Measurements from ENCODE around the gene ABTB2. TPM values are rescaled to one million over a fixed set of nuclear protein-coding genes. Genes with fewer than 3 reads are reported as not detected.
A peak's percentile ranks its signal among the peaks of the same experiment; 100 is the strongest.

ABTB2 gene
- total and polyA plus RNA-seq, 12 donors = 2.5 to 19.1 (median 14.2) TPM

DNA sequence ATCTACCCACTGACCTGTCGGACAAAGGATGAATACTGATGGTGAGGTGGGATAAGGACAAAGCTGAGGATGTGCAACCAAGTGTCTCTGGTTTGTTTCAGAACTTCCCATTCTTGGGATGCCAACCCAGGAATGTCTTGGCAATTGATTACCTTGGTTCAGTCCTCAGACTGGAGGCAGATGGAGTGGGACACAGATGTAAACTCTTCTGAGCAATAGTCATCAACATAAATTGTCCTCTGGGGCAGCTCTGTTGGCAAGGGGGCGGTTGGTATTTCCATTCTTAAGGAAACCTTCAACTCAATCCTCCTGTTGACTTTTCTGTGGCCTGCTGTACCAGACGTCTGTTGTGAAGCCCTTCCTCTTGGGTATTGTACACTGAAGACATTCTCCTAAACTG lies 6.8 kb downstream of the ABTB2 start:
- intact Hi-C loops (cut with DNase I) = loop anchor here in 2 of 10 donors (5.0 to 10.0 kb wide), 2 partner anchors 34 to 86 kb away; no protein-coding TSS in a partner anchor

DNA sequence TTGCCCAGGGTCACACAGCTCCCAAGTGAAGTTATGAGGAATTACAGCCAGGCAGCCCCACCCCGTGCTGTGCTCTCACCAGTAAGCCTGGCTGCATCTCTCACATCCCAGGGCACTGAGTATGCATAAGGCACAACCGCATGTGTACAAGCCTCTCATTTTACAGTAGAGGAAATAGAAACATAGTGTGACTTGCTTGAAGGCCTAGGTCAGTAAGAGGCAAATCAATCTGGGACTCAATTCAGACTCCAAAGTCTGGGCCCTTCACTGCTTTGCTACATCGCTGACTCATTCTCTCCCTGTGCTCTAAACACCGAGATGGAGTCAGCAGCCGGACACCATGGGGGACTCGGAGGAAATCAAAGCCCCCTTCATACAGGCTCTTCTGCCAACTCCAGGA lies 7.9 kb downstream of the ABTB2 start:
- peaks cover 0 to 29% (median 17%) of the 10 kb centered on the region in 7 donors for H3K27me3 ChIP-seq
- 92 to 96% methylated on average over 6 of the region's 6 CpGs for WGBS, 2 donors
- peaks cover 30 to 61% (median 49%) of the 10 kb centered on the region in 9 donors for H3K4me1 ChIP-seq
- DNase-seq (no peak), ATAC-seq (no peak)
- TF ChIP-seq, protein P1, sequence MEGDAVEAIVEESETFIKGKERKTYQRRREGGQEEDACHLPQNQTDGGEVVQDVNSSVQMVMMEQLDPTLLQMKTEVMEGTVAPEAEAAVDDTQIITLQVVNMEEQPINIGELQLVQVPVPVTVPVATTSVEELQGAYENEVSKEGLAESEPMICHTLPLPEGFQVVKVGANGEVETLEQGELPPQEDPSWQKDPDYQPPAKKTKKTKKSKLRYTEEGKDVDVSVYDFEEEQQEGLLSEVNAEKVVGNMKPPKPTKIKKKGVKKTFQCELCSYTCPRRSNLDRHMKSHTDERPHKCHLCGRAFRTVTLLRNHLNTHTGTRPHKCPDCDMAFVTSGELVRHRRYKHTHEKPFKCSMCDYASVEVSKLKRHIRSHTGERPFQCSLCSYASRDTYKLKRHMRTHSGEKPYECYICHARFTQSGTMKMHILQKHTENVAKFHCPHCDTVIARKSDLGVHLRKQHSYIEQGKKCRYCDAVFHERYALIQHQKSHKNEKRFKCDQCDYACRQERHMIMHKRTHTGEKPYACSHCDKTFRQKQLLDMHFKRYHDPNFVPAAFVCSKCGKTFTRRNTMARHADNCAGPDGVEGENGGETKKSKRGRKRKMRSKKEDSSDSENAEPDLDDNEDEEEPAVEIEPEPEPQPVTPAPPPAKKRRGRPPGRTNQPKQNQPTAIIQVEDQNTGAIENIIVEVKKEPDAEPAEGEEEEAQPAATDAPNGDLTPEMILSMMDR (IDR thresholded peaks at IDR 0.05) = no peak
- H3K27ac ChIP-seq = no peak overlapping the region
- no peaks in the 10 kb centered on the region for H3K36me3 ChIP-seq
- no peak overlapping the region for H3K4me3 ChIP-seq
- intact Hi-C loops (cut with DNase I) = loop anchor here in 4 of 10 donors (5.0 to 10.0 kb wide), 3 partner anchors 33 to 93 kb away; no protein-coding TSS in a partner anchor
- H3K9me3 ChIP-seq = no peaks in the 10 kb centered on the region

More for the DNA sequence above, 6.8 kb downstream of the ABTB2 start:
- TF ChIP-seq, protein P1 (IDR thresholded peaks at IDR 0.05) = no peak
- Histone ChIP-seq H3K4me1 (peaks cover 24 to 61% (median 47%) of the 10 kb centered on the region in 9 donors), H3K4me3 (no peak overlapping the region), H3K27me3 (peaks cover 0 to 41% (median 27%) of the 10 kb centered on the region in 7 donors), H3K9me3 (no peaks in the 10 kb centered on the region), H3K36me3 (no peaks in the 10 kb centered on the region), H3K27ac (no peak overlapping the region)
- DNase-seq (no peak), ATAC-seq (no peak)
- 83 to 89% methylated on average over 3 of the region's 3 CpGs for WGBS, 2 donors

DNA sequence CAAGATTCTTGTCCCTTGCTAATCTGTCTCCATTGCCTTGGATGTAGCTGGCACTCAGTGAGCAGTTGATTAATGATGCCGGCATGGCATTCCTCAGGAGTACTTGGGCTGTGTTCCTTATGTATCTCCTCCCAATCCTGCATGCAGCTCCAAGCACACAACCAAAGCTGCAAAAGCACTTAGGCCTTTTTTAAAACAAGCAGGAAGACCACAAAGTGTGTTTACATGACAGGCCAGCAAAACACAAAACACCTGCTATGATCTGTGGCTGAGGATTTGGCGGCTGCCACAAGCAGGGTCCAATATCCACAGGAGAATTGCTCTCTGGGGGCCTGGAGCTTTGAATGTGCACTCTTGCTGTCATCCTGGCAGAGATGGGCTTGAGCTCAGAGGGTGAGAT lies 8.9 kb downstream of the ABTB2 start:
- ATAC-seq = no peak
- Histone ChIP-seq H3K4me3 (no peak overlapping the region), H3K36me3 (no peaks in the 10 kb centered on the region), H3K27me3 (peaks cover 0 to 23% (median 14%) of the 10 kb centered on the region in 7 donors), H3K4me1 (peaks cover 29 to 65% (median 55%) of the 10 kb centered on the region in 9 donors), H3K27ac (peak overlapping the region in 3 of 10 donors; percentile 13 to 77 (median 74)), H3K9me3 (no peaks in the 10 kb centered on the region)
- WGBS, 2 donors = 56 to 88% methylated on average over 2 of the region's 2 CpGs
- TF ChIP-seq, protein P1 (IDR thresholded peaks at IDR 0.05) = no peak
- DNase-seq = no peak
- intact Hi-C loops (cut with DNase I) = loop anchor here in 2 of 10 donors (5.0 to 10.0 kb wide), 2 partner anchors 84 to 92 kb away; no protein-coding TSS in a partner anchor

DNA sequence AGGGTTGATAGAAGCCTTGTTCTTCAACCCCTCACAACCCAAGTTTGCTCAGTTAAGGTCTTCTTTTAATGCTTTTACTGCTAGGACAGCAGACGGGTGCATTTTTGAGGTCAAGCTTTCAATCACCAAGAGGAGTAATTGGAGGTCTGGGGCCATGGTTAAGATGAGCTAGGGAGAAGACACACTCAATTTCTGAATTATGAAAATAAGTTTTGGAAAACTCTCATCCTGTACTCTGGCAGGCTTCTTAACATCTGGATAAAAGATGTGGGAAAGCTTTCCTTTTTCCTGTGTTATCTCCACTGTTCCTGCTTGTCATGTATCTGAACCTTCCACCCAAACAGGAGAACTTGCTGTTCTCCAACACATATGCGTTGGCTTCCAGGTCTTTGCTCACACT lies 9.7 kb downstream of the ABTB2 start:
- intact Hi-C loops (cut with DNase I) = loop anchor here in 2 of 10 donors (5.0 to 10.0 kb wide), 2 partner anchors 83 to 91 kb away; no protein-coding TSS in a partner anchor
- H3K27ac ChIP-seq = peak overlapping the region in 5 of 10 donors; percentile 0 to 77 (median 51)
- peak in 1 of 8 donors; percentile 41 for ATAC-seq
- TF ChIP-seq, protein P1 (IDR thresholded peaks at IDR 0.05) = no peak
- H3K36me3 ChIP-seq = no peaks in the 10 kb centered on the region
- H3K27me3 ChIP-seq = peaks cover 0 to 15% (median 7%) of the 10 kb centered on the region in 7 donors
- H3K9me3 ChIP-seq = no peaks in the 10 kb centered on the region
- peaks cover 29 to 68% (median 55%) of the 10 kb centered on the region in 9 donors for H3K4me1 ChIP-seq
- WGBS, 2 donors = 65 to 83% methylated on average over 2 of the region's 2 CpGs
- no peak for DNase-seq
- H3K4me3 ChIP-seq = no peak overlapping the region
